IMR-90 (cell line): ENCODE results near the gene CLEC16A.

ENCODE experiments used
- NFE2L2 ChIP-seq: fragments of 150-350 bp; IDR thresholded peaks from 2 replicates; pipeline ENCODE4 v1.6.1; 2016; ENCODE audit warnings: low read depth, mild to moderate bottlenecking, low read length
- TF ChIP-seq, protein P1 (sequence below): conservative IDR thresholded peaks from 2 replicates; pipeline ENCODE4 v1.5.1; 2012; ENCODE audit warnings: mild to moderate bottlenecking, low read depth, low read length, improper control_type of control experiment
- TF ChIP-seq, protein P2 (sequence below): fragments of 150-350 bp; IDR thresholded peaks from 2 replicates; pipeline ENCODE4 v1.6.1; 2017; ENCODE audit warnings: mild to moderate bottlenecking, antibody characterized with exemption, low read length, low read depth

DNA sequence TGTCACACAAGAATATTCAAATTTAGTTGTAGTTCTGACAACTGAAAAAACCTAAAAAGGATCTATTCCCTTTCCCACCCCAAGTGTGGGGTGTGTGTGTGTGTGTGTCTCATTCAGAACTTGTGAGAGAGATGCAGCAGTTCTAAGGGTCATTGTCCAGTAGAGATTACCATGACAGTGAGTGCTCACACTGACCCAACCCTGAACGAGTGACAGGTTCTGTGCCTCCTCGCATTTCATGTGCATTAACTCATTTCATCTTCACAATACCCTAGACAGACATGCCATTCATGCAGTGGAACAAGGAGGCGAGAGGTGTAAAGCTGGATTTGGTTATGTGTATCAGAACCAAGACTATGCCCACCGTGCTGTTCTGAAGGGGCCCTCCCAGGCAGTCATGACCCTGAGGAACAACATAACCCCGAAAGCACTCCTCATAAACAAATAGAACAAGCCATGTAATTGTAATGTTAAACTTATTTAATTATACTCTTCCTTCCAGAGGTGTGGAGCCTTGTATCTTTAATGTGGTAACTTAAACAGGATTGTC is 102.1 kb downstream of the CLEC16A start:
- TF ChIP-seq, protein P1, sequence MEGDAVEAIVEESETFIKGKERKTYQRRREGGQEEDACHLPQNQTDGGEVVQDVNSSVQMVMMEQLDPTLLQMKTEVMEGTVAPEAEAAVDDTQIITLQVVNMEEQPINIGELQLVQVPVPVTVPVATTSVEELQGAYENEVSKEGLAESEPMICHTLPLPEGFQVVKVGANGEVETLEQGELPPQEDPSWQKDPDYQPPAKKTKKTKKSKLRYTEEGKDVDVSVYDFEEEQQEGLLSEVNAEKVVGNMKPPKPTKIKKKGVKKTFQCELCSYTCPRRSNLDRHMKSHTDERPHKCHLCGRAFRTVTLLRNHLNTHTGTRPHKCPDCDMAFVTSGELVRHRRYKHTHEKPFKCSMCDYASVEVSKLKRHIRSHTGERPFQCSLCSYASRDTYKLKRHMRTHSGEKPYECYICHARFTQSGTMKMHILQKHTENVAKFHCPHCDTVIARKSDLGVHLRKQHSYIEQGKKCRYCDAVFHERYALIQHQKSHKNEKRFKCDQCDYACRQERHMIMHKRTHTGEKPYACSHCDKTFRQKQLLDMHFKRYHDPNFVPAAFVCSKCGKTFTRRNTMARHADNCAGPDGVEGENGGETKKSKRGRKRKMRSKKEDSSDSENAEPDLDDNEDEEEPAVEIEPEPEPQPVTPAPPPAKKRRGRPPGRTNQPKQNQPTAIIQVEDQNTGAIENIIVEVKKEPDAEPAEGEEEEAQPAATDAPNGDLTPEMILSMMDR = no peak
- TF ChIP-seq NFE2L2 = no peak
- TF ChIP-seq, protein P2, sequence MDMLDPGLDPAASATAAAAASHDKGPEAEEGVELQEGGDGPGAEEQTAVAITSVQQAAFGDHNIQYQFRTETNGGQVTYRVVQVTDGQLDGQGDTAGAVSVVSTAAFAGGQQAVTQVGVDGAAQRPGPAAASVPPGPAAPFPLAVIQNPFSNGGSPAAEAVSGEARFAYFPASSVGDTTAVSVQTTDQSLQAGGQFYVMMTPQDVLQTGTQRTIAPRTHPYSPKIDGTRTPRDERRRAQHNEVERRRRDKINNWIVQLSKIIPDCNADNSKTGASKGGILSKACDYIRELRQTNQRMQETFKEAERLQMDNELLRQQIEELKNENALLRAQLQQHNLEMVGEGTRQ = no peak
